GM23338 (cell line): ENCODE data around the gene PPP1CA. TPM values are rescaled to one million over a fixed set of nuclear protein-coding genes. Genes with fewer than 3 reads are reported as not detected.

Experiments
- ATAC-seq: fragments of 200-7000 bp; cut with Tn5 transposase; 3 replicates; pipeline ENCODE4 v1.9.1; 2020
- DNase-seq: peaks from one replicate; pipeline ENCODE4 v3.0.0-alpha.2; 2015; ENCODE audit warnings: low spot score
- H2AFZ ChIP-seq: fragments of 200-600 bp; sonication (generic); 2 replicates; pipeline ENCODE4 v1.8.0; 2016; ENCODE audit warnings: antibody characterized with exemption, mild to moderate bottlenecking, moderate library complexity
- H3F3A ChIP-seq: fragments of 200-600 bp; sonication (generic); replicated peaks from 2 replicates; pipeline ENCODE4 v1.8.0; 2017; ENCODE audit warnings: antibody characterized with exemption, mixed run types, low read depth
- H3K27ac ChIP-seq: fragments of 200-600 bp; sonication (generic); 2 replicates; pipeline ENCODE4 v1.6.1; 2016; ENCODE audit warnings: low read depth
- H3K27me3 ChIP-seq: fragments of 200-600 bp; sonication (generic); 2 replicates; pipeline ENCODE4 v1.8.0; 2016; ENCODE audit warnings: mild to moderate bottlenecking, mixed run types, moderate library complexity; ENCODE audit not compliant: insufficient read depth
- H3K36me3 ChIP-seq: fragments of 200-600 bp; sonication (generic); 2 replicates; pipeline ENCODE4 v1.8.0; 2016; ENCODE audit warnings: mild to moderate bottlenecking; ENCODE audit not compliant: insufficient read depth
- H3K4me1 ChIP-seq: fragments of 200-600 bp; sonication (generic); 2 replicates; pipeline ENCODE4 v1.8.0; 2016; ENCODE audit warnings: mild to moderate bottlenecking, moderate library complexity; ENCODE audit not compliant: insufficient read depth
- H3K4me2 ChIP-seq: fragments of 200-600 bp; sonication (generic); 2 replicates; pipeline ENCODE4 v1.7.1; 2017; ENCODE audit warnings: mixed run types
- H3K4me3 ChIP-seq: fragments of 200-600 bp; sonication (generic); 2 replicates; pipeline ENCODE4 v1.6.1; 2016; ENCODE audit warnings: mixed run types
- H3K79me2 ChIP-seq: fragments of 200-600 bp; sonication (generic); replicated peaks from 2 replicates; pipeline ENCODE4 v1.8.0; 2017; ENCODE audit warnings: mild to moderate bottlenecking; ENCODE audit not compliant: insufficient read depth
- H3K9me2 ChIP-seq: fragments of 200-600 bp; sonication (generic); 2 replicates; pipeline ENCODE4 v1.8.0; 2017; ENCODE audit not compliant: insufficient read depth
- H4K20me1 ChIP-seq: fragments of 200-600 bp; sonication (generic); replicated peaks from 2 replicates; pipeline ENCODE4 v1.8.0; 2017; ENCODE audit warnings: mild to moderate bottlenecking; ENCODE audit not compliant: insufficient read depth
- H3K27ac Mint-ChIP-seq: 2 replicates; pipeline ENCODE4 v1.8.0; 2020; ENCODE audit warnings: inconsistent platforms, mild to moderate bottlenecking, moderate library complexity, mixed read lengths
- H3K27me3 Mint-ChIP-seq: 3 replicates; pipeline ENCODE4 v1.8.0; 2022; ENCODE audit warnings: low read depth, mild to moderate bottlenecking, moderate library complexity, mixed read lengths, inconsistent platforms; ENCODE audit not compliant: insufficient read depth, poor library complexity
- H3K36me3 Mint-ChIP-seq: 3 replicates; pipeline ENCODE4 v1.8.0; 2021; ENCODE audit warnings: low read depth, mild to moderate bottlenecking, inconsistent platforms, moderate library complexity, mixed read lengths
- H3K4me1 Mint-ChIP-seq: 3 replicates; pipeline ENCODE4 v1.8.0; 2020; ENCODE audit warnings: mild to moderate bottlenecking, inconsistent platforms, mixed read lengths
- H3K4me3 Mint-ChIP-seq: 3 replicates; pipeline ENCODE4 v1.8.0; 2021; ENCODE audit warnings: moderate library complexity, mild to moderate bottlenecking, inconsistent platforms, mixed read lengths
- H3K9me3 Mint-ChIP-seq: 3 replicates; pipeline ENCODE4 v1.8.0; 2020; ENCODE audit warnings: moderate library complexity, mild to moderate bottlenecking, inconsistent platforms, mixed read lengths
- CTCF ChIP-seq, 2 experiments: fragments of 200-600 bp in 1 of 2; sonication (generic) in 1 of 2; conservative IDR thresholded peaks; 2 replicates each; pipeline versions ENCODE4 v1.5.1 to v1.6.1; 2016 to 2017; ENCODE audit warnings: antibody characterized with exemption in 2 of 2, low read depth in 2 of 2, mild to moderate bottlenecking in 2 of 2, moderate library complexity in 1 of 2
- ETS1 ChIP-seq: IDR thresholded peaks from 2 replicates; pipeline ENCODE4 v1.6.1; 2016; ENCODE audit warnings: antibody characterized with exemption
- EZH2phosphoT487 ChIP-seq: fragments of 200-600 bp; sonication (generic); IDR thresholded peaks from one replicate; pipeline ENCODE4 v1.8.1; 2018; ENCODE audit warnings: antibody characterized with exemption; ENCODE audit not compliant: unreplicated experiment
- JUNB ChIP-seq: IDR thresholded peaks from one replicate; pipeline ENCODE4 v1.6.1; 2016; ENCODE audit warnings: antibody characterized with exemption; ENCODE audit not compliant: unreplicated experiment
- NANOG ChIP-seq: IDR thresholded peaks from 2 replicates; pipeline ENCODE4 v1.6.1; 2016; ENCODE audit warnings: antibody characterized with exemption, borderline replicate concordance
- REST ChIP-seq: IDR thresholded peaks from one replicate; pipeline ENCODE4 v1.6.1; 2018; ENCODE audit warnings: antibody characterized with exemption; ENCODE audit not compliant: unreplicated experiment
- STAT1 ChIP-seq: IDR thresholded peaks from one replicate; pipeline ENCODE4 v1.6.1; 2016; ENCODE audit warnings: antibody characterized with exemption; ENCODE audit not compliant: unreplicated experiment
- ZNF114 ChIP-seq: fragments of 250-450 bp; sonication (Bioruptor Pico); IDR thresholded peaks from 2 replicates; pipeline ENCODE4 v1.5.0; 2020; ENCODE audit warnings: mild to moderate bottlenecking, moderate library complexity
- ZNF331 ChIP-seq: fragments of 250-450 bp; sonication (Bioruptor Pico); IDR thresholded peaks from 2 replicates; pipeline ENCODE4 v1.5.0; 2020; ENCODE audit warnings: low read depth, mild to moderate bottlenecking, moderate library complexity
- polyA plus RNA-seq: library from polyadenylated mRNA; unstranded; fragments of >200 nt; fragmentation: Nextera tagmentation; extraction: Ambion mirVana; gene quantifications from 2 replicates; pipeline ENCODE4 v1.2.1, GENCODE V29; 2016
- total RNA-seq: library from RNA; depleted of rRNA; stranded (reverse); fragments of >200 nt; shearing (Covaris generic); gene quantifications from 2 replicates; pipeline ENCODE4 v1.2.3, GENCODE V29; 2014

Gene PPP1CA
- total and polyA plus RNA-seq, 2 experiments from 2014 or later, result 217 to 237 TPM

GRCh38 chr11:67435031-67435726 lies 33.5 kb upstream of the PPP1CA start:
- Histone ChIP-seq H4K20me1 (no peaks in the 10 kb centered on the region), H3K9me2 (no peaks in the 10 kb centered on the region), H3K79me2 (no peaks in the 10 kb centered on the region), H2AFZ (no peak overlapping the region), H3K27me3 (no peaks in the 10 kb centered on the region), H3K4me2 (no peak overlapping the region), H3F3A (0 out of 2 replicates have a peak, but pooled peaks cover 12% of the 10 kb centered on the region), H3K4me3 (no peak overlapping the region), H3K4me1 (peaks cover 14% of the 10 kb centered on the region), H3K36me3 (0 out of 2 replicates have a peak, but pooled peaks cover 3% of the 10 kb centered on the region), H3K27ac (peak overlapping the region; percentile 88; the same call in 1 of the 2 replicates)
- H3K27me3 Mint-ChIP-seq, result peaks cover 10% of the 10 kb centered on the region
- H3K27ac Mint-ChIP-seq, result peak overlapping the region; percentile 90
- TF ChIP-seq REST (no peak), ZNF114 (CRISPR knock-in tag) (no peak), ZNF331 (CRISPR knock-in tag) (no peak), NANOG (no peak), STAT1 (no peak), ETS1 (no peak), JUNB (no peak), CTCF (conservative IDR thresholded peaks at IDR 0.05; ENCODE audit: low read depth in 2 of 2) (no peak), EZH2phosphoT487 (no peak)
- H3K36me3 Mint-ChIP-seq, result peaks cover 34% of the 10 kb centered on the region
- no peak for ATAC-seq
- H3K4me3 Mint-ChIP-seq, result no peak overlapping the region; the same call in 2 of the 3 replicates
- no peaks in the 10 kb centered on the region; the same call in 2 of the 3 replicates for H3K9me3 Mint-ChIP-seq
- peaks cover 23% of the 10 kb centered on the region for H3K4me1 Mint-ChIP-seq
- no peak for DNase-seq
